Measurements from ENCODE around the gene CASP5. TPM values are rescaled to one million over a fixed set of nuclear protein-coding genes. Genes with fewer than 3 reads are reported as not detected.
A peak's percentile ranks its signal among the peaks of the same experiment; 100 is the strongest.
"Not testable (repeated sequence)": the region's sequence is repeated elsewhere in the genome, so short reads cannot be mapped to it uniquely, and the experiment has no call there.

The CASP5 gene
- total and polyA plus RNA-seq, 2 of the 4 experiments (the other 2 are of a cell fraction): not detected

GRCh38 chr11:105044557-105045524, 21.9 kb upstream of the CASP5 start, which contains the start of gene CARD16:
TSS of gene CARD16 (minus strand) at chr11:105045335. CDS start at chr11:105045297, 38 bp downstream.
- H3K23ac ChIP-seq (ENCODE audit: low read depth, low read length): peak within 1 kb of the TSS; percentile 61
- in situ Hi-C loops (cut with MboI; ENCODE audit: low sequenced_read_pairs); H3K27me3 ChIP-seq (ENCODE audit: control insufficient read depth, insufficient read depth, low read length); H4K20me1 ChIP-seq (ENCODE audit: insufficient read depth, low read length); POLR2A ChIA-PET (ENCODE audit: unreplicated experiment); H3K9me3 ChIP-seq (ENCODE audit: control insufficient read depth, insufficient read depth, low read length); H3K4me1 ChIP-seq (ENCODE audit: control insufficient read depth, insufficient read depth, low read length); H3K36me3 ChIP-seq (ENCODE audit: control insufficient read depth, insufficient read depth, low read length); dilution Hi-C loops (cut with HindIII; ENCODE audit: low sequenced_read_pairs, unreplicated experiment); H3K9me1 ChIP-seq (ENCODE audit: insufficient read depth, low read length); BruUV-seq (replicated peaks): not testable (repeated sequence)
- intact Hi-C loops (cut with micrococcal nuclease): loop anchor here (5.0 kb wide), 2 partner anchors 132 to 817 kb away; no protein-coding TSS in a partner anchor
- peak within 1 kb of the TSS; percentile 86 for H2BK20ac ChIP-seq (ENCODE audit: low read depth, low read length)
- H3K27ac ChIP-seq (ENCODE audit: insufficient read depth, low read length): peak within 1 kb of the TSS; percentile 96
- peak within 1 kb of the TSS; percentile 82 for H3K4me3 ChIP-seq (ENCODE audit: insufficient read depth, low read depth, low read length)
- peak within 1 kb of the TSS; percentile 93 for H2BK5ac ChIP-seq (ENCODE audit: low read depth, low read length, poor library complexity, severe bottlenecking)
- H4K8ac ChIP-seq (ENCODE audit: low read depth in 2 of 2, low read length in 2 of 2): peak within 1 kb of the TSS; percentile 77 to 92
- H2AK5ac ChIP-seq (ENCODE audit: low read depth, low read length): peak within 1 kb of the TSS; percentile 83; the same call in 1 of the 2 replicates
- peak within 1 kb of the TSS; percentile 98 for H3K56ac ChIP-seq (ENCODE audit: extremely low read depth, insufficient read depth, low read length)
- peak within 1 kb of the TSS; percentile 85 for H3K18ac ChIP-seq (ENCODE audit: low read depth, low read length)
- DNase-seq (peak; percentile 81), ATAC-seq (ENCODE audit: low read depth) (peak; percentile 37)
- peak within 1 kb of the TSS; percentile 97 for H2BK15ac ChIP-seq (ENCODE audit: low read depth, low read length)
- H2AFZ ChIP-seq (replicated peaks; ENCODE audit: low read length, poor library complexity): peak within 1 kb of the TSS; percentile 80
- peak within 1 kb of the TSS; percentile 78 for H4K91ac ChIP-seq (ENCODE audit: insufficient read depth, low read depth, low read length)
- H3K4me2 ChIP-seq (ENCODE audit: low read depth, low read length): peak within 1 kb of the TSS; percentile 97
- H3K79me1 ChIP-seq (ENCODE audit: low read depth in 1 of 2, low read length in 2 of 2): peaks cover 0 to 32% of the 10 kb centered on the region in 2 experiments; a peak in 2 of 4 replicates
- H2BK120ac ChIP-seq (ENCODE audit: low read depth, low read length): peak within 1 kb of the TSS; percentile 92
- H3K4ac ChIP-seq (ENCODE audit: low read depth, low read length): peak within 1 kb of the TSS; percentile 88
- H3K14ac ChIP-seq (replicated peaks; ENCODE audit: low read depth, low read length): peak within 1 kb of the TSS; percentile 90
- peak within 1 kb of the TSS; percentile 96 for H3K9ac ChIP-seq (ENCODE audit: low read depth, low read length)
- CTCF ChIA-PET: interaction anchor here (0.9 kb wide), 1 partner anchor 11 kb away, joined by 3 read pairs; no protein-coding TSS in a partner anchor
- H4K5ac ChIP-seq (ENCODE audit: low read depth, low read length): peak within 1 kb of the TSS; percentile 96
- no CpG with 5 or more reads among the region's 5 CpGs for WGBS, 2 experiments (ENCODE audit: extremely low coverage in 2 of 2, insufficient read length in 1 of 2)
- TF ChIP-seq CEBPB (IDR thresholded peaks at IDR 0.05; ENCODE audit: low read depth, low read length): peak; percentile 83
- H2AK9ac ChIP-seq (replicated peaks; ENCODE audit: low read depth, low read length, poor library complexity): peak within 1 kb of the TSS; percentile 26

Data from IMR-90 (cell line).